ENCODE measurements around the gene PRCD.

- no peak for TF ChIP-seq CTCF (conservative IDR thresholded peaks at IDR 0.05; ENCODE audit: low read depth, low read length)
- no peak for TF ChIP-seq EZH2 (IDR thresholded peaks at IDR 0.05; ENCODE audit: low read length, unreplicated experiment)
These were observed 24.4 kb upstream of the PRCD start for GRCh38 chr17:76515274-76515949.

Measured in PC-3 (cell line).